Choroid plexus epithelial cell (primary cell): Measurements from ENCODE around the gene SHC3.

ENCODE experiments used
- DNase-seq: peaks from one replicate; pipeline ENCODE4 v3.0.0-alpha.2; 2010; ENCODE audit warnings: low read depth
- H3K4me3 ChIP-seq: 2 replicates; pipeline ENCODE4 v1.5.1; 2011; ENCODE audit warnings: low read depth, mild to moderate bottlenecking, control low read depth, low read length, moderate library complexity
- TF ChIP-seq, protein P1 (sequence below): conservative IDR thresholded peaks from 2 replicates; pipeline ENCODE4 v1.5.1; 2011; ENCODE audit warnings: low read depth, mild to moderate bottlenecking, control low read depth, inconsistent platforms, low read length, moderate library complexity

The SHC3 gene

DNA sequence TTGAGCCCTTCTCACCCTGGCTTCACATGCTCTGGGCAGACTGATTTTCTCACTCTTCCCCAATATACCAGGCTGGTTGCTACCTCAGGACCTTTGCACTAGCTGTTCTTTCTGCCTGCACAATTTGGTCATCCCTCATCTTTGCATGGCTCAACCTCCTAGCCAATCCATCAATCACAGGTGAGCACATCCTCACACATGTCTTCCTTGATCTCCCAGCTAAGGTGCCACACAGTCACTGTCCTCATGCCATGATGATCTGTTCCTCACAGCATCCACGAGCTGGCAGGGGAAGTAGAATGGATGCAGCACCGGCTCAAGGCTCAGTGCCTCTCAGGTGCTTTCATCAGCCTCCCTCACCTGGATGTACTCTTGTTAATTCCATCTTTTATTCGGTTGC is 218.0 kb downstream of the SHC3 start:
- TF ChIP-seq, protein P1, sequence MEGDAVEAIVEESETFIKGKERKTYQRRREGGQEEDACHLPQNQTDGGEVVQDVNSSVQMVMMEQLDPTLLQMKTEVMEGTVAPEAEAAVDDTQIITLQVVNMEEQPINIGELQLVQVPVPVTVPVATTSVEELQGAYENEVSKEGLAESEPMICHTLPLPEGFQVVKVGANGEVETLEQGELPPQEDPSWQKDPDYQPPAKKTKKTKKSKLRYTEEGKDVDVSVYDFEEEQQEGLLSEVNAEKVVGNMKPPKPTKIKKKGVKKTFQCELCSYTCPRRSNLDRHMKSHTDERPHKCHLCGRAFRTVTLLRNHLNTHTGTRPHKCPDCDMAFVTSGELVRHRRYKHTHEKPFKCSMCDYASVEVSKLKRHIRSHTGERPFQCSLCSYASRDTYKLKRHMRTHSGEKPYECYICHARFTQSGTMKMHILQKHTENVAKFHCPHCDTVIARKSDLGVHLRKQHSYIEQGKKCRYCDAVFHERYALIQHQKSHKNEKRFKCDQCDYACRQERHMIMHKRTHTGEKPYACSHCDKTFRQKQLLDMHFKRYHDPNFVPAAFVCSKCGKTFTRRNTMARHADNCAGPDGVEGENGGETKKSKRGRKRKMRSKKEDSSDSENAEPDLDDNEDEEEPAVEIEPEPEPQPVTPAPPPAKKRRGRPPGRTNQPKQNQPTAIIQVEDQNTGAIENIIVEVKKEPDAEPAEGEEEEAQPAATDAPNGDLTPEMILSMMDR: no peak
- DNase-seq: no peak
- H3K4me3 ChIP-seq: no peak overlapping the region

- TF ChIP-seq, protein P1: no peak
- DNase-seq: no peak
- no peak overlapping the region for H3K4me3 ChIP-seq
Measured at GRCh38 chr9:88959727-88960469, 218.7 kb downstream of the SHC3 start.

DNA sequence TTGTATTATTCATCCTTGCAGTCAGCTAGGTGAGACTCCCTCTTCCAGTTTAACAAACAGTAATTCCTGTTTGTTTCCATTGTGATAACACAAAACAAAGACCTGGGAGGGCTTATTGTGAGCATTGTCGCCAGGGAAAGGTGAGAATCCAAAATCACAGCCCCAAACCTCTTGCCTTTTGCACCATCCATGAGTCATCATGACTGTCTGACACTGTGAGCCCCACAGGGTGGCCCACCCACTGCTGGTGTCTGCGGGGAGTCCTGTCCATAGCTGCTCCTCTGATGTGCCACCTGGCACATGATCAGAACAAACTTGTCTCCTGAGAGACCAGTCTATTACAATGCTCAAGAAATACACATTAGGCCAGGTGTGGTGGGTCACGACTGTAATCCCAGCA is 221.1 kb downstream of the SHC3 start:
- no peak for DNase-seq
- TF ChIP-seq, protein P1: no peak
- no peak overlapping the region for H3K4me3 ChIP-seq
